Esophagus squamous epithelium (tissue), 5 donors: ENCODE measurements around the gene KMT5C. TPM values are rescaled to one million over a fixed set of nuclear protein-coding genes. Genes with fewer than 3 reads are reported as not detected.

Experiments used
- DNase-seq: peaks from one replicate; lab custom pipeline; 2025; lab: John Stamatoyannopoulos, UW
- H3K27ac ChIP-seq, 4 donors: fragments of 200-600 bp; sonication (generic); one replicate each; pipeline ENCODE4 v1.5.1; 2016 to 2019; ENCODE audit warnings: mild to moderate bottlenecking in 1 of 4
- H3K27me3 ChIP-seq, 4 donors: fragments of 200-600 bp; sonication (generic); 1 replicate in 3 of 4; 2 replicates in 1 of 4; pipeline versions ENCODE4 v1.5.1 to v1.6.0; 2017 to 2021; ENCODE audit warnings: antibody characterized with exemption in 1 of 4
- H3K36me3 ChIP-seq, 3 donors: fragments of 200-600 bp; sonication (generic); one replicate each; pipeline ENCODE4 v1.5.1; 2016 to 2019
- H3K4me1 ChIP-seq, 3 donors: fragments of 200-600 bp; sonication (generic); one replicate each; pipeline ENCODE4 v1.5.1; 2017 to 2019
- H3K4me3 ChIP-seq, 4 donors: fragments of 200-600 bp; sonication (generic); 1 replicate in 3 of 4; 2 replicates in 1 of 4; pipeline ENCODE4 v1.5.1; 2016 to 2019; ENCODE audit warnings: mild to moderate bottlenecking in 2 of 4, moderate library complexity in 1 of 4
- H3K9me3 ChIP-seq, 3 donors: fragments of 200-600 bp; sonication (generic); one replicate each; pipeline ENCODE4 v1.5.1; 2016 to 2019
- POLR2A ChIP-seq, 4 donors: fragments of 450-650 bp; IDR thresholded peaks; one replicate each; pipeline ENCODE4 v1.6.1; 2017; ENCODE audit warnings: antibody characterized with exemption in 4 of 4, mild to moderate bottlenecking in 4 of 4, moderate library complexity in 3 of 4
- WGBS, 2 donors: methylation state at CpG; one replicate each; pipeline ENCODE4 v1.1.5; 2018; 5-methylcytosine and 5-hydroxymethylcytosine counted together
- intact Hi-C: fragments of 100-400 bp; cut with DNase I; formaldehyde crosslinking; loops from one replicate; pipeline ENCODE4 v1.15.0; 2022
- total RNA-seq, 4 donors: library from RNA; depleted of rRNA; stranded (reverse); fragments of >200 nt; gene quantifications; one replicate each; pipeline ENCODE4 v1.1.0, GENCODE V29; 2016
- TF ChIP-seq, protein P1 (sequence below), 6 experiments: fragments of 450-650 bp in 4 of 6; fragments of 200-600 bp in 2 of 6; sonication (generic) in 2 of 6; IDR thresholded peaks; one replicate each; pipeline ENCODE4 v1.5.1; 2016 to 2019; ENCODE audit warnings: antibody characterized with exemption in 6 of 6, mild to moderate bottlenecking in 4 of 6, moderate library complexity in 4 of 6
- donor health status: DM: yes; HTN: yes; CAD: no.

Gene KMT5C
- total RNA-seq, 4 donors from 2014 or later, result 5.3 to 9.9 (median 8.2) TPM

DNA sequence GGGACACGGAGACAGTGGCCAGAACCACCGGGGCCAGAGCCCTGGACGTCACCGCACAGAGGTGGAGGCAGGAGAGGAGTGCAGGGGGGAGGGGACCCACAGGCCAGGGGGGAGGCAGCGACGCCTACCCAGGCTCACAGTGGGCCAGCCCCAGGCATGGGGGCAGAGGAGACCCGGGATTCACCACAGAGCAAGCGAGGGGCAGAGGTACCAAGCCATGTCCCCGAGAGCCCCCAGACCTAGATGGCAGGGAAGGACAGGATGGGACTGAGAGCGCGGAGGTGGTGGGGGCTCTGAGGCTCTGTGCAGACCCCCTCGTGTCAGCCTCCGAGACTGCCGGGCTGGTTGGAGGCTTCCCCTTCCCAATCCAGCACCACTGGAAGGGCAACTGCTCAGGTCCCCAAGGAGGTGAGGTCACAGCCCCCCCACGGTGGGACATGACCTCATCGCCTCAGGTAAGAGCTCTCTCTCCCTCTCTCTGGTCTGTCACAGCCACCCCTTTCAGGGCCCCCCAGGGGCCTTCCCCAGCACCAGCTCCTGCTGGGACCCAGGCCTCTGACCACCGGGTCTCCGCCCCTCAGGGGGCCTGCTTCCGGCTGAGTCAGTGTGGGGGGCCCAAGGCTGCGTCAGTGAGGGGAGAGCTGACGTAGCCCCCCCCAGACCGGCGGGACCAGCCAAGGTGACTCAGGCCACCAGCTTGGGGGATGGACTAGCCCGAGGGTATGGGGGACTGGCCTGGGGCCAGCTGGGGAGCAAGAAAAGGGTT lies 32.8 kb downstream of the KMT5C start:
- no peak for DNase-seq
- intact Hi-C loops, result loop anchor here (10.0 kb wide), 1 partner anchor 68 kb away; no protein-coding TSS in a partner anchor
- WGBS, 2 donors, result 31 to 46% methylated on average over 8 to 16 of the region's 24 CpGs
- Histone ChIP-seq H3K4me1 (peaks cover 17 to 51% (median 20%) of the 10 kb centered on the region in 3 donors), H3K9me3 (no peaks in the 10 kb centered on the region), H3K4me3 (no peak overlapping the region), H3K36me3 (no peaks in the 10 kb centered on the region), H3K27ac (no peak overlapping the region), H3K27me3 (peaks cover 17 to 100% (median 40%) of the 10 kb centered on the region in 4 donors)
- TF ChIP-seq POLR2A (IDR thresholded peaks at IDR 0.05), result no peak
- TF ChIP-seq, protein P1, sequence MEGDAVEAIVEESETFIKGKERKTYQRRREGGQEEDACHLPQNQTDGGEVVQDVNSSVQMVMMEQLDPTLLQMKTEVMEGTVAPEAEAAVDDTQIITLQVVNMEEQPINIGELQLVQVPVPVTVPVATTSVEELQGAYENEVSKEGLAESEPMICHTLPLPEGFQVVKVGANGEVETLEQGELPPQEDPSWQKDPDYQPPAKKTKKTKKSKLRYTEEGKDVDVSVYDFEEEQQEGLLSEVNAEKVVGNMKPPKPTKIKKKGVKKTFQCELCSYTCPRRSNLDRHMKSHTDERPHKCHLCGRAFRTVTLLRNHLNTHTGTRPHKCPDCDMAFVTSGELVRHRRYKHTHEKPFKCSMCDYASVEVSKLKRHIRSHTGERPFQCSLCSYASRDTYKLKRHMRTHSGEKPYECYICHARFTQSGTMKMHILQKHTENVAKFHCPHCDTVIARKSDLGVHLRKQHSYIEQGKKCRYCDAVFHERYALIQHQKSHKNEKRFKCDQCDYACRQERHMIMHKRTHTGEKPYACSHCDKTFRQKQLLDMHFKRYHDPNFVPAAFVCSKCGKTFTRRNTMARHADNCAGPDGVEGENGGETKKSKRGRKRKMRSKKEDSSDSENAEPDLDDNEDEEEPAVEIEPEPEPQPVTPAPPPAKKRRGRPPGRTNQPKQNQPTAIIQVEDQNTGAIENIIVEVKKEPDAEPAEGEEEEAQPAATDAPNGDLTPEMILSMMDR (IDR thresholded peaks at IDR 0.05), result no peak

DNA sequence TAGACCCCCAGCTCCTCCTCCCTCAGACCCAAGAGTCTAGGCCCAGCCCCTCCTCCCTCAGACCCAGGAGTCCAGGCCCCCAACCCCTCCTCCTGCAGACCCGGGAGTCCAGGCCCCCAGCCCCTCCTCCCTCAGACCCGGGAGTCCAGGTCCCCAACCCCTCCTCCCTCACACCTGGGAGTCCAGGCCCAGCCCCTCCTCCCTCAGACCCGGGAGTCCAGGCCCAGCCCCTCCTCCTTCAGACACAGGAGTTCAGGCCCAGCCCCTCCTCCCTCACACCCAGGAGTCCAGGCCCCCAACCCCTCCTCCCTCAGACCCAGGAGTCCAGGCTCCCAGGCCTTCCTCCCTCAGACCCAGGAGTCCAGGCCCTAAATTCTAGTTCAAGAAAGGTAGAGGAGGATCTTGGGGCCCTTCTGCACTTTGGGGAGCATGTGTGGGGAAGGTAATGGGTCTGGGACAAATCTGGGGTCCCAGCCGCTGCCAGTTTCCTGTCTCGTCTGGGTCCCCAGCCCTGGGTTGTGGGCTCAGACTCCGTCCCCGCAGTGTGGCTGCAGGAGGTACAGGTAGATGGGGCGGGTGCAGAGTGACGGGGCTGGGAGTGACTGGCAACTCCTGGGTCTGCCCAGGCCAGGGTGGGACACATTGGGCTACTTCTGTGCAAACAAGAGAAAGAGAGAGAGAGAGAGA lies 33.8 kb downstream of the KMT5C start:
- intact Hi-C loops, result loop anchor here (10.0 kb wide), 1 partner anchor 69 kb away; no protein-coding TSS in a partner anchor
- peaks cover 17 to 53% (median 19%) of the 10 kb centered on the region in 3 donors for H3K4me1 ChIP-seq
- WGBS, 2 donors, result 62 to 80% methylated on average over 1 to 6 of the region's 9 CpGs
- no peak overlapping the region for H3K27ac ChIP-seq
- H3K36me3 ChIP-seq, result no peaks in the 10 kb centered on the region
- H3K9me3 ChIP-seq, result no peaks in the 10 kb centered on the region
- no peak for DNase-seq
- peaks cover 16 to 97% (median 36%) of the 10 kb centered on the region in 4 donors for H3K27me3 ChIP-seq
- no peak overlapping the region for H3K4me3 ChIP-seq
- TF ChIP-seq, protein P1 (IDR thresholded peaks at IDR 0.05), result no peak
- TF ChIP-seq POLR2A (IDR thresholded peaks at IDR 0.05), result no peak

DNA sequence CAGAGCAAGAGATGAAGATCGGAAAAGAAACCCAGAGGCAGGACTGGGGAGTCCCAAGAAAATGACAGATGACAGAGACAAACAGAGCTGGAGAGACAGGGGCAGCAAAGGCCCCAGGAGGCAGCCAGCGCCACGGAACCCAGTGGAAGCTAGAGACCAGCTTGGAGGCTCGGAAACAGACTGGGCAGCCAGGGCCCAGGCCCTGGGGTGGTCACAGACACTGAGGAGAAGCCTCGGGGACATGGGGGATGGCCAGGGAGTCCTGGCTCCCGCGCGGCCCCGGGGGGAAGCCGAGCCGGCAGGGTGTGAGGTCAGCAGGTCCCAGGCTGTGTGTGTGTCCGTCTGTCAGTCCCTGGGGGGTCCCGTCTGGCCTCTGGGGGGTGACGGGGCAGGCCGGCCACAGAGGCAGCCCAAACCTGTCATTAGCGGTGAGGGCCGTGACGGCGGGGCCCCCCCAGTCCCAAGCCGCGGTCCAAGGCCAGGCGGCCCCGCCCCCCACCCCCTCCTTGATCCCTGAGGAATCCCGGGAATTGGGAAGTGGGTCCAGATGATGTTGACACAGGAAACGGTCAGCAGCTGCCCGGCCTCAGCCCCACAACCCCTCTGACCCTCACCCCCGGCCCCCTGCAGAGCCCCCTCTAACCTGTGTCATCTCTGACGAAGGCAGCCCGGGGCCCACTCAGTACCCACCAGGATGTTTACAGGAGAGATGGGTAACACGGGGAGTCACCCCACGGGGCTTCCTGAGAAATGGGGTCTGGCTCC lies 34.5 kb downstream of the KMT5C start:
- no peak for TF ChIP-seq POLR2A (IDR thresholded peaks at IDR 0.05)
- TF ChIP-seq, protein P1 (IDR thresholded peaks at IDR 0.05), result no peak
- no peak for DNase-seq
- Histone ChIP-seq H3K36me3 (no peaks in the 10 kb centered on the region), H3K27me3 (peaks cover 10 to 90% (median 32%) of the 10 kb centered on the region in 4 donors), H3K4me1 (peaks cover 14 to 46% (median 14%) of the 10 kb centered on the region in 3 donors), H3K9me3 (no peaks in the 10 kb centered on the region), H3K27ac (no peak overlapping the region), H3K4me3 (no peak overlapping the region)
- 14 to 45% methylated on average over 4 to 14 of the region's 31 CpGs for WGBS, 2 donors
- intact Hi-C loops, result loop anchor here (10.0 kb wide), 1 partner anchor 69 kb away; no protein-coding TSS in a partner anchor

DNA sequence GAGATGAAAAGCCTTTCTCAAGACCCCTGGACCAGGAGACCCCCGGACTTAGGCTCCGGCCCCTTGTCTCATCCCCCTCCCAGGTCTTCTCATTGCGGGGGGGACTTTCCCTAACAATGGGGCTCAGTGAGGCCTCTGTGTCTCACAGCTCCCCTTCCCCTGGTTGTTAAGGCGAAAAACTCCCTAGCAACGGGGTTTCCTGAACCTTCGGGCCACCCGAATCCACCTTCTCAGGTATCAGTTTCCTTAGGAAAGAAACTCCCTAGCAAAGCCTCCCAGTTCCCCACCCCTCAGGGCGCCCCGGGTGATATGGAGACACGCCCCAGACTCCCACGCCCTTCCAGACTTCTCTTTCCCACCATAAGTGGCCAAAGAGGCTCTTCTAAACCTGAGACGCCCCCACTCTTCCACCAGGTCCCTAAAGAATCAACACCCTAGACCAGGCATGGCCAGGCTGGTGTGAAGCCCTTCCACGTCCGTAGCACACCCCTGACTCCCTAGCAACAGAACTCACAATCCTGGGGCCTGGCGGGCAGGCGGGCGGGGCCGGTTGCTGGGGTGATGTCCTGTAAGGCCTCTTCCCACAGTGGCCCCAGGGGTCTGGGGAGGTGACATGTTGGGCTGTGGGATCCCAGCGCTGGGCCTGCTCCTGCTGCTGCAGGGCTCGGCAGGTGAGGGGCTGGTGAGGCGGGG lies 36.7 kb downstream of the KMT5C start, which contains the start of gene TMEM190:
Gene TMEM190 (plus strand): TSS at position 586 of the 693 bp plus-strand sequence. CDS start 28 bp downstream, at position 614.
- H3K27me3 ChIP-seq, result peaks cover 0 to 68% (median 21%) of the 10 kb centered on the region in 4 donors
- no peak within 1 kb of the TSS for H3K4me3 ChIP-seq
- no peak for DNase-seq
- intact Hi-C loops, result loop anchor here (10.0 kb wide), 1 partner anchor 72 kb away; no protein-coding TSS in a partner anchor
- no peaks in the 10 kb centered on the region for H3K9me3 ChIP-seq
- no peaks in the 10 kb centered on the region for H3K36me3 ChIP-seq
- H3K4me1 ChIP-seq, result peaks cover 0 to 30% (median 3%) of the 10 kb centered on the region in 3 donors
- WGBS, 2 donors, result 25 to 51% methylated on average over 6 to 19 of the region's 21 CpGs
- TF ChIP-seq POLR2A (IDR thresholded peaks at IDR 0.05), result no peak
- TF ChIP-seq, protein P1 (IDR thresholded peaks at IDR 0.05), result no peak
- H3K27ac ChIP-seq, result no peak within 1 kb of the TSS
